Prostate gland (tissue), 2 donors: ENCODE data around the gene CHST3. TPM values are rescaled to one million over a fixed set of nuclear protein-coding genes. Genes with fewer than 3 reads are reported as not detected.

Experiments used
- DNase-seq: peaks from one replicate; pipeline ENCODE4 v3.0.0-alpha.2; 2019; ENCODE audit warnings: low spot score
- H3K27ac ChIP-seq, 2 donors: fragments of 200-600 bp; sonication (generic); 2 replicates each; pipeline ENCODE4 v1.5.1; 2017 to 2019
- H3K27me3 ChIP-seq: fragments of 200-600 bp; sonication (generic); replicated peaks from 2 replicates; pipeline ENCODE4 v1.5.1; 2019; ENCODE audit not compliant: insufficient read depth
- H3K36me3 ChIP-seq, 2 donors: fragments of 200-600 bp; sonication (generic); 1 replicate in 1 of 2; 2 replicates in 1 of 2; pipeline versions ENCODE4 v1.5.1 to v1.8.1; 2017 to 2019
- H3K4me1 ChIP-seq: fragments of 200-600 bp; sonication (generic); replicated peaks from 2 replicates; pipeline ENCODE4 v1.5.1; 2019
- H3K4me3 ChIP-seq, 2 donors: fragments of 200-600 bp; sonication (generic); 2 replicates each; pipeline ENCODE4 v1.5.1; 2017 to 2019
- H3K9me3 ChIP-seq: fragments of 200-600 bp; sonication (generic); 2 replicates; pipeline ENCODE4 v1.5.1; 2017
- CTCF ChIP-seq, 4 experiments: fragments of 200-600 bp in 2 of 4; fragments of 450-650 bp in 2 of 4; sonication (generic) in 2 of 4; IDR thresholded peaks; 1 replicate in 3 of 4; 2 replicates in 1 of 4; pipeline ENCODE4 v1.5.1; 2016 to 2019; ENCODE audit warnings: antibody characterized with exemption in 4 of 4, mild to moderate bottlenecking in 2 of 4, moderate library complexity in 2 of 4
- POLR2A ChIP-seq: fragments of 450-650 bp; IDR thresholded peaks from one replicate; pipeline ENCODE4 v1.6.1; 2016; ENCODE audit warnings: antibody characterized with exemption, mild to moderate bottlenecking
- POLR2AphosphoS5 ChIP-seq: sonication (generic); formaldehyde crosslinking; IDR thresholded peaks from one replicate; pipeline ENCODE4 v1.6.1; 2017; ENCODE audit warnings: antibody characterized with exemption
- WGBS: methylation state at CpG from one replicate; pipeline ENCODE4 v1.1.5; 2018; 5-methylcytosine and 5-hydroxymethylcytosine counted together
- intact Hi-C: fragments of 100-400 bp; cut with DNase I; formaldehyde crosslinking; loops from one replicate; pipeline ENCODE4 v1.14.2; 2022
- total RNA-seq, 2 donors: library from RNA; depleted of rRNA; stranded (reverse); fragments of >200 nt; gene quantifications; one replicate each; pipeline ENCODE4 v1.1.0, GENCODE V29; 2016

Gene CHST3
- total RNA-seq, 2 donors from 2014 or later: 16.5 to 197 TPM

- no peak for DNase-seq
- no peak overlapping the region for H3K27ac ChIP-seq
- 79% methylated on average over 7 of the region's 7 CpGs for WGBS
Measured at GRCh38 chr10:71978476-71978875, 14.3 kb downstream of the CHST3 start.

DNA sequence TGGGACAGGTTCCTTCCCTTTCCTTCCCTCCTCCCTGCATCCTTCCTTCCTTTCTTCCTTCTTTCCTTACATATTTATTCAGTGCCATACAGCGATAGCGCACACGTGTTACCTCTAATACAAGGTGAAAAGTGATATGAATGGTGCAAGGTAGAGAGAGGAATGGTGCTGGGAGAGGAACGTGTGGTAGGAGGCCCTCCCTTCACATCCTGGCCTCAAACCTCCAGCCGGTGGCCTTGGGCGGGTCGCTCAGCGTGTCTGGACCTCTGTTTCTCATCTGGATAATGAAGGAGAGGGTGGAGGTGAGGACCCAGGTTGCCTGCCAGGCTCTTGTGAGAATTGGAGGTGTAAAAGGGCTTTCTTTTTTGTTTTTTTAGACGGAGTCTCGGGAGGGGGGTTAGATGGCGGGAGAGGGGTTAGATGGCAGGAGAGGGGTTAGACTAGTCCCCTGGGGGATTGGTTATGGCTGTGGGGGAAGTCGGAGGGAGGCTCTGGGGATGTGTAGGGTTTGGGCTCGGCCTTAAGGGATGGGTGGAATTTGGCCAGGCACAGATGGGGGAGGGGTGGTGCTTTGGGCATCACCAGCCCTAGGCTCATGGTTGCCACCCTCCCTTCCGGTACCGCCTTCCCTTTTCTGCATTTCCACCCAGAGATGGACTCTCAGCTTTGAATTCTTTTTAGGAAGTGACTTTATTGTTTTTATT is 14.9 kb downstream of the CHST3 start:
- H3K27ac ChIP-seq: no peak overlapping the region

More at GRCh38 chr10:71978476-71978875, 14.3 kb downstream of the CHST3 start:
- Histone ChIP-seq H3K4me3 (no peak overlapping the region), H3K9me3 (no peaks in the 10 kb centered on the region), H3K27me3 (no peaks in the 10 kb centered on the region), H3K36me3 (no peaks in the 10 kb centered on the region), H3K4me1 (peaks cover 16% of the 10 kb centered on the region)
- TF ChIP-seq POLR2A (no peak), POLR2AphosphoS5 (no peak), CTCF (IDR thresholded peaks at IDR 0.05) (no peak)
- intact Hi-C loops: no loop called here

DNA sequence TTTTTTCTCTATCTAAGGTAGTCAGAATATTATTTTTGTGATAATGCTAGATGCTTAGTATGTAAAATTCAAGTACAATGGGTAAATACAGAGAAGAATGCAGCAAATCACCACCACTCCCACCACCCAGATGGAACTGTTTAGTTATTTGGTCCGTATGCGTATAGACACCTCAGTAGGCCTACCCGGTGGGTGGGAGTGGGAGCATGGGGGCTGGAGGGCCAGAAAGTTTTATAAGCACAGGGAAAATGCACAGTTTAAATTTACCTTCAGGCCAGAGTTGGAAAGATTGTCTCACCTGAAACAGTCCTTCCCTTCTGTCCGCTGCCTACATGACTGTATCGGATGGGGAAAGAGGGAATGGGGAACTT is 15.5 kb downstream of the CHST3 start:
- no peaks in the 10 kb centered on the region for H3K36me3 ChIP-seq
- H3K27me3 ChIP-seq: no peaks in the 10 kb centered on the region
- no peak for DNase-seq
- no peaks in the 10 kb centered on the region for H3K9me3 ChIP-seq
- TF ChIP-seq POLR2AphosphoS5: no peak
- H3K4me1 ChIP-seq: peaks cover 16% of the 10 kb centered on the region
- H3K27ac ChIP-seq: no peak overlapping the region
- intact Hi-C loops: no loop called here
- H3K4me3 ChIP-seq: no peak overlapping the region
- WGBS: 92% methylated on average over 5 of the region's 5 CpGs

More for the DNA sequence above, 14.9 kb downstream of the CHST3 start:
- Histone ChIP-seq H3K27me3 (no peaks in the 10 kb centered on the region), H3K4me1 (peaks cover 16% of the 10 kb centered on the region), H3K4me3 (no peak overlapping the region), H3K9me3 (no peaks in the 10 kb centered on the region), H3K36me3 (no peaks in the 10 kb centered on the region)
- TF ChIP-seq POLR2AphosphoS5 (no peak), POLR2A (no peak), CTCF (IDR thresholded peaks at IDR 0.05) (no peak)
- WGBS: 82% methylated on average over 15 of the region's 15 CpGs
- intact Hi-C loops: no loop called here
- DNase-seq: no peak

DNA sequence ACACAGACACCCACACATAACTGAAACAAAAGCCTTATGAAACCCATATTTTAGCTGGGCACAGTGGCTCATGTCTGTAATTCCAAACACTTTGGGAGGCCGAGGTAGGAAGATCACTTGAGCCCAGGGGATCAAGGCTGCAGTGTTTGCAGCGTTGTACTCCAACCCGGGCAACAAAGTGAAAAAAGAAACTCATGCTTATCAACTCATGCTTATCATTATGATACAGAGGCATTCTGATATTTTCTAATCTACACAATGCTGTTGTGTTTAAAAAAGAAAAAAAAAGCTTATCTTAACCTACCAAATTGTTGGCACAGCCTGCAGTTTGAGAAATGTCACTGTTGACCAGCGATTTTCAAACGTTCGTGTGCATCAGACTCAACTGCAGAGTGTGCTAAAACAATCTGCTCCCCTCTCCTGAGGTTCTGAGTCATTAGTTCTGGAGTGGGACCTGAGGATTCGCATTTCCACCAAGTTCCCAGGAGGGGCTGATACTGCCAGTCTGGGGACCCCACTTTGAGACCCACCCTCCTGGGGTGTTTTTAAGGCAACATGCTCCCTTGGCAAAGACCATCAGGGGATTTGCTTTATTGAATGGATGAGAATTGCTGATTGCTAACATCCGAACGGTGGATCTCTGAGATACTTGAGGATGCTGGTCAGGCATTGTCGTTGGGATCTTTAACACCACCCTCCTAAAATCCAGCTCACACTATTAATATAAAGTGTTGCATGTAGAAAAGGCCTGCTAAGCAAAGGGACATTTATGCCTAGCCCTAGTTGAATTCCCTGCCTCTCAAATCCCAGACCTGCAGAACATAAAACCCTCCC is 16.2 kb downstream of the CHST3 start:
- peaks cover 11% of the 10 kb centered on the region for H3K4me1 ChIP-seq
- TF ChIP-seq POLR2A: no peak
- no peak for TF ChIP-seq POLR2AphosphoS5
- no peak for TF ChIP-seq CTCF (IDR thresholded peaks at IDR 0.05)
- no peaks in the 10 kb centered on the region for H3K27me3 ChIP-seq
- WGBS: 48% methylated on average over 10 of the region's 10 CpGs
- peak overlapping the region in 1 of 2 donors; percentile 46 for H3K27ac ChIP-seq
- H3K4me3 ChIP-seq: no peak overlapping the region
- no peaks in the 10 kb centered on the region for H3K36me3 ChIP-seq
- DNase-seq: no peak
- intact Hi-C loops: no loop called here
- H3K9me3 ChIP-seq: no peaks in the 10 kb centered on the region

GRCh38 chr10:71981015-71981875 is 17.1 kb downstream of the CHST3 start:
- no peak for DNase-seq
- Histone ChIP-seq H3K27me3 (no peaks in the 10 kb centered on the region), H3K27ac (peak overlapping the region; percentile 46 to 49), H3K9me3 (no peaks in the 10 kb centered on the region), H3K4me1 (peaks cover 7% of the 10 kb centered on the region), H3K4me3 (no peak overlapping the region), H3K36me3 (no peaks in the 10 kb centered on the region)
- WGBS: 23% methylated on average over 14 of the region's 14 CpGs
- TF ChIP-seq CTCF (IDR thresholded peaks at IDR 0.05): no peak
- no peak for TF ChIP-seq POLR2A
- TF ChIP-seq POLR2AphosphoS5: no peak
- intact Hi-C loops: no loop called here
